Left ventricle myocardium inferior (tissue), 1 donor: ENCODE measurements around the gene ATRN. TPM values are rescaled to one million over a fixed set of nuclear protein-coding genes. Genes with fewer than 3 reads are reported as not detected.
A peak's percentile ranks its signal among the peaks of the same experiment; 100 is the strongest.
"Not testable (repeated sequence)": the region's sequence is repeated elsewhere in the genome, so short reads cannot be mapped to it uniquely, and the experiment has no call there.

Experiments
- DNase-seq: peaks from one replicate; pipeline ENCODE4 v3.0.0-alpha.2; 2020
- H3K27ac ChIP-seq: fragments of 200-600 bp; replicated peaks from 2 replicates; pipeline ENCODE4 v1.8.0; 2021
- H3K27me3 ChIP-seq: fragments of 200-600 bp; 2 replicates; pipeline ENCODE4 v1.8.0; 2021; ENCODE audit warnings: low read depth
- H3K36me3 ChIP-seq: fragments of 200-600 bp; 2 replicates; pipeline ENCODE4 v1.8.0; 2021
- H3K4me1 ChIP-seq: fragments of 200-600 bp; 2 replicates; pipeline ENCODE4 v1.8.0; 2021
- H3K4me3 ChIP-seq: fragments of 200-600 bp; 2 replicates; pipeline ENCODE4 v1.8.0; 2021; ENCODE audit warnings: mild to moderate bottlenecking, moderate library complexity
- H3K9me3 ChIP-seq: fragments of 200-600 bp; replicated peaks from 2 replicates; pipeline ENCODE4 v1.8.0; 2021
- CTCF ChIP-seq: fragments of 200-600 bp; IDR thresholded peaks from 2 replicates; pipeline ENCODE4 v1.8.0; 2021; ENCODE audit warnings: antibody characterized with exemption, mild to moderate bottlenecking, borderline replicate concordance
- intact Hi-C: fragments of 100-400 bp; cut with micrococcal nuclease; formaldehyde crosslinking; loops from one replicate; pipeline ENCODE4 v1.11.0; 2022
- long read RNA-seq: library from polyadenylated mRNA; unstranded; transcript quantifications from one replicate; pipeline ENCODE4 v2.0.0, GENCODE V29; 2021
- total RNA-seq: library from RNA; stranded (reverse); fragmentation: NEBNext Ultra II Directional; extraction: Animal tissue kit (Norgen Biotek cat#: 25700); gene quantifications from one replicate; pipeline ENCODE4 v1.2.1, GENCODE V29; 2021
- donor health status: DM: no; HTN: yes; CAD: no; lungs with severe emphysema.

The ATRN gene
- 32.4 TPM for total RNA-seq
- long read RNA-seq, full-length matches to known transcripts: 15 of 37 reads
- long read RNA-seq, partial matches to known transcripts: 3 of 37 reads
- long read RNA-seq, other reads (novel, unspliced or antisense): 19 of 37 reads

GRCh38 chr20:3470627-3471396, at the start of gene ATRN:
Gene ATRN (plus strand): TSS chr20:3471018. CDS start chr20:3471108, 90 bp downstream.
- Histone ChIP-seq H3K4me3 (peak within 1 kb of the TSS; percentile 97), H3K9me3 (no peaks in the 10 kb centered on the region), H3K27ac (peak within 1 kb of the TSS; percentile 92), H3K27me3 (no peaks in the 10 kb centered on the region), H3K4me1 (peaks cover 42% of the 10 kb centered on the region), H3K36me3 (no peaks in the 10 kb centered on the region)
- DNase-seq: peak; percentile 95
- TF ChIP-seq CTCF: no peak
- intact Hi-C loops: no loop called here

DNA sequence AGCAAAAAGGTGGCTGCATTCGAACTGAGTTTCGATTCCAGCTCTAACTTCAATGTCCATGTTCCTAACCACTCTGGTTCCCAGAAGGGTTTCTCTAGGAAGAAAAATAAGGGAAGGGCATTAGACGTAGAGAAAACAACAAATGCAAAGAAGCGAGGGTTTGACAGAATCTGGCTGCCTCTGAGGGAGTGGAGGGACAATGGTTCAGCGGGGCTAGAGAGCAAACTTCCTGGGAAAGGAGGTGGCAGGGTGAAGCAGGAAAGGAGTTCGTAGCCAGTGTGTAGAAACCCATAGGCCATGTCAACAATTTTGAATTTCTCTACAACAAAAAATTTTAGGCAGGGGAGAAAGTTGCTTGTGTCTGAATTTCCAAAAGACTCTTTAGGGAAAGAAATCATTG, 48.8 kb upstream of the ATRN start:
- H3K27me3 ChIP-seq: no peaks in the 10 kb centered on the region
- TF ChIP-seq CTCF: no peak

DNA sequence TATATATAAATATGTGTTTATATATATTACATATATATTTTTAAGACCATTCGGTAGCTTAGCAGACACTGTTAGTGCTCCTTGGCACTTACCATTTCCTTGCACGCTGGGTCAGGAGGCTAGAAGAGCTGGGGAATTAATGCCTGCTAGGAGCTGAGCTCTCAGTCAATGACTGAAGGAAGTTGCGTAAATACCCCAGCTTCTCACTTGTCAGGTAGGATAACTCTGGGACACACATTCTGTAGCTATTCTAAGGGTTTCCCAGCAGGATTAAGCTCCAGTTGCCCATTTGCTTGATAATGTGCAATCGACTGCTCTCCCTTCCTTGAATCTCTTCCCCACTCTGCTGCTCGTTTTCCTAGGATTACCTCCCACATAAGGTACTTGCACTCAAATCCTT, 47.7 kb upstream of the ATRN start:
- no peak for DNase-seq
- no peaks in the 10 kb centered on the region for H3K36me3 ChIP-seq
- H3K27me3 ChIP-seq: no peaks in the 10 kb centered on the region
- H3K27ac ChIP-seq: no peak overlapping the region
- intact Hi-C loops: no loop called here
- H3K4me3 ChIP-seq: no peak overlapping the region
- no peak for TF ChIP-seq CTCF
- H3K9me3 ChIP-seq: no peaks in the 10 kb centered on the region
- H3K4me1 ChIP-seq: no peaks in the 10 kb centered on the region

More for the DNA sequence above, 48.8 kb upstream of the ATRN start:
- DNase-seq: no peak
- Histone ChIP-seq H3K4me3 (no peak overlapping the region), H3K9me3 (no peaks in the 10 kb centered on the region), H3K4me1 (no peaks in the 10 kb centered on the region), H3K36me3 (no peaks in the 10 kb centered on the region), H3K27ac (no peak overlapping the region)
- intact Hi-C loops: no loop called here

DNA sequence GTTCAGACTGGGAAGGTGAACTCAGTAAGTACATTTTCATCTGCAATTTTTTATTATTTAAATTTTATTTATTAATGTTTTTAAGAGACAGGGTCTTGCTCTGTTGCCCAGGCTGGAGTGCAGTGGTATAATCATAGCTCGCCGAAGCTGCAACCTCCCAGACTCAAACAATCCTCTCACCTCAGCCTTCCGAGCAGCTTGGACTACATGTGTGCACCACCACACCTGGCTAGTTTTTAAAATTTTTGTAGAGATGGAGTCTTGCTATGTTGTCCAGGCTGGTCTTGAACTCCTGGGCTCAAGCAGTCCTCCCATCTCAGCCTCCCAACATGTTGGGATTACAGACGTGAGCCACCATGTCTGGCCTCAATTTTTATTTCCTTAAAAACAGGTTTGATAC, 44.1 kb upstream of the ATRN start:
- H3K36me3 ChIP-seq, intact Hi-C loops, H3K9me3 ChIP-seq, H3K27ac ChIP-seq, DNase-seq, H3K4me1 ChIP-seq, H3K27me3 ChIP-seq, H3K4me3 ChIP-seq: not testable (repeated sequence)

DNA sequence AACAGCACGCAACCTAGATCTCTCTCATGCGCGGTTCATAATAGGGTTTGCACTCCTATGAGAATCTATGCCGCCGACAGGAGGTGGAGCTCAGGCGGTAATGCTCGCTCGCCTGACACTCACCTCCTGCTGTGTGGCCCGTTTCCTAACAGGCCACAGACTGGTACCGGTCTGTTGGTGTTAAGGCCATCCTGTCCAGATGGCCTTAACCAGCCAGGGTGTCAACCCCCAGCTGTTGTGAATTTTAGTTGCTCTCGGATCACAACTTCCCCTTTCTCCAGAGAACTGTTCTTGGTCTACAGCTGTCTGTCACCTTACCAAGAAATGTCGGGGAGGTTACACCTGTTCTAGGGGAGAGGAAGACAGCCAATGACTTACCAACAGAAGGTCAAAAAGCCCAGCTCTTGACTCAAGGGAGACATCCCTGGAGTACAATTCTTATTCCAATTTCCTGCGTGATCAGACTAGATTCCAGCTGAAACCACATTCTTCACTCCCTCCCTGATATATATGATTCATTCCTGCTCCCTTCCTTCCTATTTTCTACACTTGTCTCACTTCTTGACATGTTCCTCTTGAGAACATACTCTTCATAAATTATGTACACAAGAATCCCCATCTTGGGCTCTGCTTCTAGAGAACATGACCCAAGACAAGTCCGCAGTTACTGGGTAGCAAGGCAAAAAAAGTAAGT, 40.3 kb upstream of the ATRN start:
- Histone ChIP-seq H3K36me3 (no peaks in the 10 kb centered on the region), H3K27ac (peak overlapping the region; percentile 21), H3K9me3 (no peaks in the 10 kb centered on the region), H3K4me1 (no peaks in the 10 kb centered on the region), H3K4me3 (no peak overlapping the region), H3K27me3 (no peaks in the 10 kb centered on the region)
- no peak for TF ChIP-seq CTCF
- intact Hi-C loops: no loop called here
- no peak for DNase-seq

- Histone ChIP-seq H3K4me3 (no peak overlapping the region), H3K36me3 (no peaks in the 10 kb centered on the region), H3K27ac (peak overlapping the region; percentile 21), H3K27me3 (no peaks in the 10 kb centered on the region), H3K4me1 (no peaks in the 10 kb centered on the region), H3K9me3 (no peaks in the 10 kb centered on the region)
- intact Hi-C loops: no loop called here
- no peak for DNase-seq
- no peak for TF ChIP-seq CTCF
These were observed 39.7 kb upstream of the ATRN start for GRCh38 chr20:3431109-3431508.
